RWPE1 (cell line): ENCODE results near the gene PTPRF.

Source experiments
- CTCF ChIA-PET: fragments of 350-600 bp; sonication (Branson Sonifier 250); formaldehyde crosslinking; extraction: SDS; loops from one replicate; lab custom pipeline; 2021; lab: Yijun Ruan, JAX
- POLR2A ChIA-PET: fragments of 400-600 bp; formaldehyde crosslinking; extraction: SDS; loops from one replicate; lab custom pipeline; 2020; ENCODE audit warnings: antibody characterized with exemption; ENCODE audit not compliant: low non-redundant PET; lab: Yijun Ruan, JAX
- DNase-seq: peaks from one replicate; pipeline ENCODE4 v3.0.0; 2012; ENCODE audit warnings: low spot score
- H3K27ac ChIP-seq: fragments of 450-650 bp; 2 replicates; pipeline ENCODE4 v1.5.1; 2017
- CTCF ChIP-seq: fragments of 450-650 bp; conservative IDR thresholded peaks from 2 replicates; pipeline ENCODE4 v1.5.1; 2017; ENCODE audit warnings: low read depth, mild to moderate bottlenecking

PTPRF gene

GRCh38 chr1:43526002-43526401 is 4.7 kb upstream of the PTPRF start:
- TF ChIP-seq CTCF = no peak
- CTCF ChIA-PET = interaction anchor here (0.9 kb wide), 1 partner anchor 67 kb away, joined by 4 read pairs; no protein-coding TSS in a partner anchor
- peak overlapping the region; percentile 74 for H3K27ac ChIP-seq
- POLR2A ChIA-PET = no interaction called here
- peak; percentile 80 for DNase-seq

- ChIA-PET POLR2A (no interaction called here), CTCF (no interaction called here)
Measured at GRCh38 chr1:43527111-43527878, 3.4 kb upstream of the PTPRF start.

GRCh38 chr1:43529206-43529731 is 1.4 kb upstream of the PTPRF start:
- DNase-seq = peak; percentile 80
- peak overlapping the region; percentile 67 for H3K27ac ChIP-seq
- peak; percentile 94 for TF ChIP-seq CTCF
- ChIA-PET POLR2A (no interaction called here), CTCF (interaction anchor here (0.6 to 1.5 kb wide), 4 partner anchors 73 to 237 kb away, joined by 4 to 6 read pairs (median 4); no protein-coding TSS in a partner anchor)

More at GRCh38 chr1:43527111-43527878, 3.4 kb upstream of the PTPRF start:
- TF ChIP-seq CTCF = no peak
- H3K27ac ChIP-seq = peak overlapping the region; percentile 74; the same call in 1 of the 2 replicates
- DNase-seq = no peak

- DNase-seq = peak; percentile 60
- TF ChIP-seq CTCF = no peak; the same call in 1 of the 2 replicates
- ChIA-PET POLR2A (interaction anchor here (0.5 to 1.0 kb wide), 3 partner anchors 11 to 119 kb away, joined by 3 to 8 read pairs (median 7); partner anchors contain the start of gene KDM4A), CTCF (interaction anchor here (0.6 to 1.2 kb wide), 4 partner anchors 11 to 192 kb away, joined by 3 to 4 read pairs (median 3); no protein-coding TSS in a partner anchor)
- H3K27ac ChIP-seq = peak overlapping the region; percentile 92
Measured at GRCh38 chr1:43531107-43531905, 623 bp downstream of the PTPRF start.

- H3K27ac ChIP-seq = peak overlapping the region; percentile 92
- no peak for DNase-seq
- TF ChIP-seq CTCF = no peak
- ChIA-PET POLR2A (interaction anchor here (0.5 to 0.8 kb wide), 2 partner anchors 15 to 20 kb away, joined by 3 to 8 read pairs; no protein-coding TSS in a partner anchor), CTCF (interaction anchor here (0.5 to 1.2 kb wide), 5 partner anchors 10 to 398 kb away, joined by 3 to 7 read pairs (median 3); no protein-coding TSS in a partner anchor)
Measured at GRCh38 chr1:43531906-43532584, 1.4 kb downstream of the PTPRF start.
